ENCODE results near the gene IFNLR1.

The IFNLR1 gene

GRCh38 chr1:24147194-24147593 lies 39.9 kb downstream of the IFNLR1 start:
- no peak for DNase-seq

GRCh38 chr1:24142546-24143534 lies 44.2 kb downstream of the IFNLR1 start, which contains the start of gene IL22RA1:
Gene IL22RA1 (minus strand): TSS chr1:24143140. CDS start chr1:24143082, 58 bp downstream.
- no peak for DNase-seq

- DNase-seq = no peak
Observed at GRCh38 chr1:24141311-24141997, 45.6 kb downstream of the IFNLR1 start.

- DNase-seq = no peak
Observed at GRCh38 chr1:24140741-24141181, 46.3 kb downstream of the IFNLR1 start.

GRCh38 chr1:24139841-24140425 lies 47.2 kb downstream of the IFNLR1 start:
- no peak for DNase-seq

- no peak for DNase-seq
Observed at GRCh38 chr1:24139222-24139489, 47.9 kb downstream of the IFNLR1 start.

GRCh38 chr1:24138476-24139221 lies 48.4 kb downstream of the IFNLR1 start:
- DNase-seq = no peak

GRCh38 chr1:24136956-24137539 lies 50.0 kb downstream of the IFNLR1 start:
- no peak for DNase-seq

GRCh38 chr1:24134376-24134775 lies 52.7 kb downstream of the IFNLR1 start:
- DNase-seq = no peak

GRCh38 chr1:24133819-24134218 lies 53.3 kb downstream of the IFNLR1 start:
- no peak for DNase-seq

GRCh38 chr1:24130385-24130784 lies 56.7 kb downstream of the IFNLR1 start:
- no peak for DNase-seq

- no peak for DNase-seq
Observed at GRCh38 chr1:24127801-24128363, 59.2 kb downstream of the IFNLR1 start.

- DNase-seq = no peak
Observed at GRCh38 chr1:24127134-24127800, 59.8 kb downstream of the IFNLR1 start.

- no peak for DNase-seq
Observed at GRCh38 chr1:24126672-24127023, 60.4 kb downstream of the IFNLR1 start.

GRCh38 chr1:24126018-24126671 lies 60.9 kb downstream of the IFNLR1 start:
- no peak for DNase-seq

GRCh38 chr1:24125456-24125855 lies 61.6 kb downstream of the IFNLR1 start:
- no peak for DNase-seq

- DNase-seq = no peak
Observed at GRCh38 chr1:24124980-24125379, 62.1 kb downstream of the IFNLR1 start.

GRCh38 chr1:24123611-24124010 lies 63.5 kb downstream of the IFNLR1 start:
- no peak for DNase-seq

GRCh38 chr1:24122776-24123175 lies 64.3 kb downstream of the IFNLR1 start:
- DNase-seq = no peak

- DNase-seq = no peak
Observed at GRCh38 chr1:24121406-24121805, 65.7 kb downstream of the IFNLR1 start.

GRCh38 chr1:24120965-24121364 lies 66.1 kb downstream of the IFNLR1 start:
- DNase-seq = no peak
